NOMO-1 (cell line): ENCODE results near the gene ZBTB12.

Source experiments
- DNase-seq, 2 experiments: peaks; one replicate each; lab custom pipeline; 2025; ENCODE audit not compliant: unreplicated experiment in 2 of 2; lab: John Stamatoyannopoulos, UW

Gene ZBTB12

GRCh38 chr6:31897612-31898382 is 4.1 kb downstream of the ZBTB12 start, which contains the start of gene EHMT2:
Gene EHMT2, minus strand, starts transcription at chr6:31897698. Its CDS starts 21 bp downstream, at chr6:31897677.
- DNase-seq, result peak; percentile 82 to 92

- DNase-seq, result no peak
Observed at GRCh38 chr6:31896856-31897611, 4.9 kb downstream of the ZBTB12 start.

GRCh38 chr6:31896493-31896855 is 5.4 kb downstream of the ZBTB12 start:
- no peak for DNase-seq

GRCh38 chr6:31892821-31893220 is 9.1 kb downstream of the ZBTB12 start:
- no peak for DNase-seq

- DNase-seq, result no peak
Observed at GRCh38 chr6:31889331-31889972, 12.4 kb downstream of the ZBTB12 start.

- DNase-seq, result no peak
Observed at GRCh38 chr6:31888276-31889258, 13.3 kb downstream of the ZBTB12 start.

GRCh38 chr6:31887173-31888007 is 14.5 kb downstream of the ZBTB12 start:
- no peak for DNase-seq

- no peak for DNase-seq
Observed at GRCh38 chr6:31886541-31886991, 15.3 kb downstream of the ZBTB12 start.

- DNase-seq, result no peak
Observed at GRCh38 chr6:31884528-31885035, 17.3 kb downstream of the ZBTB12 start.

- no peak for DNase-seq
Observed at GRCh38 chr6:31883676-31884075, 18.2 kb downstream of the ZBTB12 start.

GRCh38 chr6:31882344-31882743 is 19.5 kb downstream of the ZBTB12 start:
- no peak for DNase-seq

GRCh38 chr6:31881136-31881859 is 20.6 kb downstream of the ZBTB12 start:
- no peak for DNase-seq

GRCh38 chr6:31880616-31881015 is 21.3 kb downstream of the ZBTB12 start:
- DNase-seq, result no peak

- no peak for DNase-seq
Observed at GRCh38 chr6:31879901-31880300, 22.0 kb downstream of the ZBTB12 start.

- DNase-seq, result no peak
Observed at GRCh38 chr6:31879143-31879542, 22.7 kb downstream of the ZBTB12 start.

GRCh38 chr6:31878726-31879125 is 23.2 kb downstream of the ZBTB12 start, which contains the start of gene SLC44A4:
Gene SLC44A4, minus strand, starts transcription at chr6:31878997. Its CDS starts 17 bp downstream, at chr6:31878980.
- DNase-seq, result no peak

GRCh38 chr6:31878222-31878621 is 23.7 kb downstream of the ZBTB12 start:
- DNase-seq, result no peak

GRCh38 chr6:31877651-31878161 is 24.2 kb downstream of the ZBTB12 start:
- DNase-seq, result no peak
